ENCODE data around the gene EPOP.

Gene EPOP

GRCh38 chr17:38685491-38685890, 10.7 kb upstream of the EPOP start:
- no peak for TF ChIP-seq CTCF (IDR thresholded peaks at IDR 0.05; ENCODE audit: unreplicated experiment in 3 of 3)
- Mint-ChIP-seq H3K4me1 (no peaks in the 10 kb centered on the region), H3K4me3 (no peak overlapping the region), H3K27ac (no peak overlapping the region), H3K27me3 (ENCODE audit: low read depth) (peaks cover 14% of the 10 kb centered on the region), H3K36me3 (ENCODE audit: low read depth) (no peaks in the 10 kb centered on the region), H3K9me3 (no peaks in the 10 kb centered on the region)

- H3K9me3 Mint-ChIP-seq = no peaks in the 10 kb centered on the region
- no peak overlapping the region for H3K4me3 Mint-ChIP-seq
- H3K27ac Mint-ChIP-seq = no peak overlapping the region
- TF ChIP-seq CTCF (IDR thresholded peaks at IDR 0.05; ENCODE audit: unreplicated experiment in 3 of 3) = no peak
- H3K27me3 Mint-ChIP-seq (ENCODE audit: low read depth) = peaks cover 28% of the 10 kb centered on the region
- H3K4me1 Mint-ChIP-seq = no peaks in the 10 kb centered on the region
- H3K36me3 Mint-ChIP-seq (ENCODE audit: low read depth) = no peaks in the 10 kb centered on the region
Measured at GRCh38 chr17:38681096-38681495, 6.3 kb upstream of the EPOP start.

GRCh38 chr17:38677819-38678218, 3.1 kb upstream of the EPOP start:
- Mint-ChIP-seq H3K27ac (no peak overlapping the region), H3K27me3 (ENCODE audit: low read depth) (peaks cover 35% of the 10 kb centered on the region), H3K4me3 (no peak overlapping the region), H3K36me3 (ENCODE audit: low read depth) (no peaks in the 10 kb centered on the region), H3K4me1 (peaks cover 6% of the 10 kb centered on the region), H3K9me3 (no peaks in the 10 kb centered on the region)
- no peak for TF ChIP-seq CTCF (IDR thresholded peaks at IDR 0.05; ENCODE audit: unreplicated experiment in 3 of 3)

DNA sequence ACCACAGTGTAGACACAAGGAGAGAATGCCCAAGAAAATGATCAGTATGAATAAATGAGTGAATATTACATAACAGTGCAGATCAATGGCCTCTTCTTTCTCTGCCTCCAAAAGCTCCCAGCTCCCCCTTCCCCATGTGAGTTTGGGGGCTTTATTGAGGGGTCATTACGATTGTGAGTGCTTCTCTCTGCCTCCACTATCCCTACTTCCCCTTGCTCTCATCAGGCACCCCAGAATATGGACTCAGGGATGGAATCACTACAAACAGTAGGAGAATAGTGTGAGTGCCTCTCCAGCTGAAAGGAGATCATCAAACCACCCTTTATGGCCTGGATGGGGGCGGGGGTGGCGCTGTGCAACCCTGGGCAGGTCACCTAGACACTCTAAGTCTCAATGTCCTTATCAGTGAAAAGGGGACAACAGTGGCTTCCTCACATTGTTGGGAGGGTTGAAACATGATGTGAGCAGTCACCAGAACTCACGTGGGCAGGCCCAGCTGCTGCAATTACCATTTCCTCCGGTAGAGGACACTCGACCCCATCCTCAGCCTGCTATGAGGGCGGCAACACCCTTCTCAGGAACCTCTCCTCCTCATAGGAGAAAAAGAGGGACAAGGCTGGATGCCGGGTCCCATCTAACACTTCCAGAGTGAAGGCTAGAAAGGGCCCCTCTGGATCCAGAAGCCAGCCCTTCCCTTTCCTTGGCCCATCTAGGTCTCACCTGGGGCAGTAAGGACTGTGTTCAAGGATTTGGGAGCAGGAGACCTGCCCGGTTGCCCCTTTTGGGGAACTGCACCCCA, 2.1 kb upstream of the EPOP start:
- H3K4me1 Mint-ChIP-seq = peaks cover 12% of the 10 kb centered on the region
- H3K36me3 Mint-ChIP-seq (ENCODE audit: low read depth) = no peaks in the 10 kb centered on the region
- peak; percentile 94 to 97 (median 97) for TF ChIP-seq CTCF (IDR thresholded peaks at IDR 0.05; ENCODE audit: unreplicated experiment in 3 of 3)

DNA sequence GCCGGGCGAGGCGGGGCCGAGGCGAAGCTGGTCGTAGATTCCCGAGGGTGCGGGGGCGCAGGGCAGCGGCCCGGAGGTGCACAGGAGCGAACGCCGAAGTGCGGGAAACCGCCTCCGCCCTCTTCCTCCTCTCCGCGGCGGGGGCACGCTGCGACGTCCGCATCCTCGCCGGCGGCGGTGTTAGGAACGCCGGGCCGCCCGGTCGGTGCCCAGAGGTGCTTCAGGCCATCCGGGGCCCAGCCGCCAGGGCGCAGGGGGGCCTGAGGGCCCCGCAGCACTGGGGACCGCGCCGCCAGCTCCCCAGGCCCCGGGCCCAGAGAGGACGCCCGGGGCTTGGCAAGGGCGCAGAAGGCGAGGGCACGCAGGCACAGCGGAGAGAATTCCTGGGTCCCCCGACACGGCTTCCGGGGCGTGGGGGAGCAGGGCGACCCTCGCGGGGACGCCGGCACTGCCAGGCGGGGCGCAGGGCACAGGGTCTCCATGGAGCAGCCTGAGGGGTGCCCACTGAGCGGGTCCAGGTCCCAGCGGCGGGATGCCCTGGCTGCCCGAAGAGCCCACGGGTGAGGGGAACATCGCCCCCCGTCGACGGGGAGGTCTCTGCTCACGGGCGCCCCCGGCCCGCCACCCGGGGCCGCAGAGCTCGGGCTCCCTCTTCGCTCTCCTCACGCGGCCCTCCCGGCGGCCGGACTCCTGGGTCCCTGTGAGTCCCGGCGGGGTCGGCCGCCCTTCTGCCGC, 576 bp downstream of the EPOP start:
- Mint-ChIP-seq H3K27me3 (ENCODE audit: low read depth) (peaks cover 72% of the 10 kb centered on the region), H3K36me3 (ENCODE audit: low read depth) (no peaks in the 10 kb centered on the region), H3K27ac (no peak overlapping the region), H3K4me1 (peaks cover 16% of the 10 kb centered on the region), H3K4me3 (peak overlapping the region in 1 of 3 experiments; percentile 25), H3K9me3 (no peaks in the 10 kb centered on the region)
- TF ChIP-seq CTCF (IDR thresholded peaks at IDR 0.05; ENCODE audit: unreplicated experiment in 3 of 3) = peak in 1 of 3 experiments; percentile 32

More for the DNA sequence above, 2.1 kb upstream of the EPOP start:
- Mint-ChIP-seq H3K9me3 (no peaks in the 10 kb centered on the region), H3K4me3 (peak overlapping the region; percentile 56 to 65 (median 58)), H3K27me3 (ENCODE audit: low read depth) (peaks cover 45% of the 10 kb centered on the region), H3K27ac (no peak overlapping the region)

Data from nephron (organoid).